KMS-11 (cell line): ENCODE results near the gene MVB12B.

ENCODE experiments used
- H2AFZ ChIP-seq: fragments of 200-600 bp; sonication (generic); 2 replicates; pipeline ENCODE4 v1.6.1; 2016; ENCODE audit warnings: antibody characterized with exemption, mixed run types, low read depth
- H3K27ac ChIP-seq: fragments of 200-600 bp; sonication (generic); 2 replicates; pipeline ENCODE4 v1.6.1; 2016; ENCODE audit warnings: mild to moderate bottlenecking, mixed run types
- H3K27me3 ChIP-seq: fragments of 200-600 bp; sonication (generic); 2 replicates; pipeline ENCODE4 v1.6.1; 2017; ENCODE audit warnings: mild to moderate bottlenecking, low read depth, mixed run types, moderate library complexity; ENCODE audit not compliant: insufficient read depth
- H3K36me3 ChIP-seq: fragments of 200-600 bp; sonication (generic); 2 replicates; pipeline ENCODE4 v1.6.1; 2017; ENCODE audit warnings: mild to moderate bottlenecking, mixed run types; ENCODE audit not compliant: insufficient read depth
- H3K4me1 ChIP-seq: fragments of 200-600 bp; sonication (generic); 2 replicates; pipeline ENCODE4 v1.6.1; 2016; ENCODE audit warnings: mild to moderate bottlenecking, low read depth, mixed run types; ENCODE audit not compliant: poor library complexity, severe bottlenecking
- H3K4me2 ChIP-seq: fragments of 200-600 bp; sonication (generic); 2 replicates; pipeline ENCODE4 v1.7.0; 2016; ENCODE audit warnings: mild to moderate bottlenecking, mixed run types
- H3K4me3 ChIP-seq: fragments of 200-600 bp; sonication (generic); IDR thresholded peaks from 2 replicates; pipeline ENCODE4 v1.6.1; 2017; ENCODE audit warnings: low read depth, low read length, mixed read lengths; ENCODE audit not compliant: insufficient read depth
- H3K79me2 ChIP-seq: fragments of 200-600 bp; sonication (generic); 2 replicates; pipeline ENCODE4 v1.6.1; 2016; ENCODE audit warnings: low read depth, mixed run types; ENCODE audit not compliant: insufficient read depth
- H3K9ac ChIP-seq: fragments of 200-600 bp; sonication (generic); 2 replicates; pipeline ENCODE4 v1.6.1; 2016; ENCODE audit warnings: mild to moderate bottlenecking, mixed run types
- H4K20me1 ChIP-seq: fragments of 200-600 bp; sonication (generic); 2 replicates; pipeline ENCODE4 v1.6.1; 2016; ENCODE audit warnings: mild to moderate bottlenecking, mixed run types; ENCODE audit not compliant: insufficient read depth
- CTCF ChIP-seq: fragments of 200-600 bp; sonication (generic); conservative IDR thresholded peaks from 2 replicates; pipeline ENCODE4 v1.6.1; 2017; ENCODE audit warnings: low read depth, mild to moderate bottlenecking, antibody characterized with exemption, low read length, moderate library complexity, mixed read lengths

MVB12B gene

GRCh38 chr9:126491949-126492348 lies 165.3 kb downstream of the MVB12B start:
- H4K20me1 ChIP-seq = no peaks in the 10 kb centered on the region
- TF ChIP-seq CTCF = no peak
- no peak overlapping the region for H3K27ac ChIP-seq
- H3K27me3 ChIP-seq = no peaks in the 10 kb centered on the region
- H3K4me1 ChIP-seq = peaks cover 4% of the 10 kb centered on the region
- H3K4me2 ChIP-seq = no peak overlapping the region
- H3K9ac ChIP-seq = no peak overlapping the region
- H3K79me2 ChIP-seq = no peaks in the 10 kb centered on the region
- H2AFZ ChIP-seq = no peak overlapping the region
- no peaks in the 10 kb centered on the region for H3K36me3 ChIP-seq
- H3K4me3 ChIP-seq = no peak overlapping the region

GRCh38 chr9:126494264-126494663 lies 167.6 kb downstream of the MVB12B start:
- H3K4me2 ChIP-seq = no peak overlapping the region
- H3K4me3 ChIP-seq = no peak overlapping the region
- H4K20me1 ChIP-seq = no peaks in the 10 kb centered on the region
- TF ChIP-seq CTCF = no peak
- H3K9ac ChIP-seq = no peak overlapping the region
- H2AFZ ChIP-seq = no peak overlapping the region
- H3K36me3 ChIP-seq = no peaks in the 10 kb centered on the region
- H3K79me2 ChIP-seq = no peaks in the 10 kb centered on the region
- H3K27me3 ChIP-seq = no peaks in the 10 kb centered on the region
- H3K27ac ChIP-seq = no peak overlapping the region
- peaks cover 12% of the 10 kb centered on the region for H3K4me1 ChIP-seq

GRCh38 chr9:126494746-126495145 lies 168.1 kb downstream of the MVB12B start:
- no peak for TF ChIP-seq CTCF
- Histone ChIP-seq H3K4me2 (no peak overlapping the region), H2AFZ (no peak overlapping the region), H3K27ac (no peak overlapping the region), H4K20me1 (no peaks in the 10 kb centered on the region), H3K4me3 (no peak overlapping the region), H3K36me3 (no peaks in the 10 kb centered on the region), H3K4me1 (peaks cover 14% of the 10 kb centered on the region), H3K79me2 (no peaks in the 10 kb centered on the region), H3K9ac (no peak overlapping the region), H3K27me3 (no peaks in the 10 kb centered on the region)

- H2AFZ ChIP-seq = no peak overlapping the region
- H3K27me3 ChIP-seq = peaks cover 8% of the 10 kb centered on the region
- H3K9ac ChIP-seq = no peak overlapping the region
- peaks cover 17% of the 10 kb centered on the region for H3K4me1 ChIP-seq
- TF ChIP-seq CTCF = no peak
- no peak overlapping the region for H3K4me2 ChIP-seq
- no peak overlapping the region for H3K27ac ChIP-seq
- H3K79me2 ChIP-seq = no peaks in the 10 kb centered on the region
- no peaks in the 10 kb centered on the region for H4K20me1 ChIP-seq
- H3K4me3 ChIP-seq = no peak overlapping the region
- H3K36me3 ChIP-seq = no peaks in the 10 kb centered on the region
Observed at GRCh38 chr9:126495411-126496180, 169.0 kb downstream of the MVB12B start.
